ENCODE data around the gene RNGTT. TPM values are rescaled to one million over a fixed set of nuclear protein-coding genes. Genes with fewer than 3 reads are reported as not detected.

The RNGTT gene
- total RNA-seq, 1 donor from 2014 or later: 11.4 TPM

- ATAC-seq: no peak
- DNase-seq: no peak
- no peak for TF ChIP-seq CTCF (IDR thresholded peaks at IDR 0.05)
- Histone ChIP-seq H3K9me3 (peaks cover 7% of the 10 kb centered on the region), H3K4me3 (no peak overlapping the region), H3K36me3 (no peaks in the 10 kb centered on the region), H3K27ac (no peak overlapping the region), H3K27me3 (ENCODE audit: low read depth) (peaks cover 15% of the 10 kb centered on the region), H3K4me1 (no peaks in the 10 kb centered on the region)
- intact Hi-C loops (cut with DNase I): no loop called here
Measured at GRCh38 chr6:88586371-88587149, 376.9 kb downstream of the RNGTT start.

DNA sequence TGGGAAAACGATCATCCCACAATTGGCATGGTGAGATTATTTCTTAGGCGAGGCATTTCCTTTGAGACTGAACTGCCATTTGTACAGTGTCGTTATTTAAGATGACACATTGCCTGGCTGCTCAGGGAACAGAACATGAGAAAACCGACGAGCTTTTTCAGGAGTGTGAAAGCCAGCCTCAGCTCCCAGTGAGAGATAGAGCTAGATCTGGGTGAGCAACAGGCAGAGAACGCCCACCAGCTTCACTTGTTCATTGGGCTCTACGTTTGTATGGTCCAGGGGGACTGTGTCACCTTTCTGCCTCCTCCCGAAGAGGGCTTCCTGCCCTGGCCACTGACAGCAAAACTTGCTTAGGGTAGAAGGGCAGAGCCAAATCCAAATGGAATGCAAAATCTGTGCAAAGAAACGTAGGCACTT is 378.1 kb downstream of the RNGTT start:
- no peaks in the 10 kb centered on the region for H3K4me1 ChIP-seq
- no peak for DNase-seq

DNA sequence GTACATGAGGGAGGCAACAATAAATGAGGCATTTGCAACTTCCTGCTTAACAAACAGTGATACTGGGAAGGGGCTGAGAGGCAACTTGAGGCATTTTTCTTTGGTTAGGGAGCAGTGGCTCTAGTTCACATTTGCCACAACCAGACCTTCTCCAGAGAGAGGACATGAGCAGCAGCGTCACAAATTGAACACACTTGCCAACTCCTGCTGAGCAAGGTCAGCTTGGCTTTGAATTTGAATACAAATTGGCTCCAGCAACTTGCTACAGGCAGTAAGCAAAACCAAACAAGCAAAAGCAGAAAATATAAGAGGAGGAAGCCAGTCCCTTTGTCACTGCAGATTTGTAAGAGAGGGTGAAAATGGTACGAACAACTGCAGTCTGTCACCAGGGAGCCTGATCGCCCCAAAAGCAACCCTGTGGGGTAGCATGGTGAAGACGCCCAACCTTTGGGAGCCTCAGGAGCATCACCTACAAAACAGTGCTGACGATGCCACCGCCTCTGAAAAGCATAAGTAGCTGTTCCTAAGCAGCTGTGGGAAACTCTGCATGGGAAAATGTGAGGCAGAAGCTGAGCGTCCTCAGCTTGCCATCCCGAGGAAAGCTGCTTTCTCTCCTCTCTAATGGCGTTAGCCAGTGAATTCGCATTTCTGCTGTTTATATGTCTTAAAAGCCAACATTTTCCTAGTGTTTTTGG is 378.7 kb downstream of the RNGTT start:
- Histone ChIP-seq H3K36me3 (no peaks in the 10 kb centered on the region), H3K4me3 (no peak overlapping the region), H3K9me3 (peaks cover 7% of the 10 kb centered on the region), H3K27me3 (ENCODE audit: low read depth) (peaks cover 15% of the 10 kb centered on the region), H3K4me1 (no peaks in the 10 kb centered on the region), H3K27ac (no peak overlapping the region)
- no peak for TF ChIP-seq CTCF (IDR thresholded peaks at IDR 0.05)
- intact Hi-C loops (cut with DNase I): no loop called here
- DNase-seq (no peak), ATAC-seq (no peak)

More for the DNA sequence above, 378.1 kb downstream of the RNGTT start:
- Histone ChIP-seq H3K9me3 (peaks cover 7% of the 10 kb centered on the region), H3K4me3 (no peak overlapping the region), H3K27ac (no peak overlapping the region), H3K27me3 (ENCODE audit: low read depth) (peaks cover 15% of the 10 kb centered on the region), H3K36me3 (no peaks in the 10 kb centered on the region)
- intact Hi-C loops (cut with DNase I): no loop called here
- TF ChIP-seq CTCF (IDR thresholded peaks at IDR 0.05): no peak
- ATAC-seq: no peak

DNA sequence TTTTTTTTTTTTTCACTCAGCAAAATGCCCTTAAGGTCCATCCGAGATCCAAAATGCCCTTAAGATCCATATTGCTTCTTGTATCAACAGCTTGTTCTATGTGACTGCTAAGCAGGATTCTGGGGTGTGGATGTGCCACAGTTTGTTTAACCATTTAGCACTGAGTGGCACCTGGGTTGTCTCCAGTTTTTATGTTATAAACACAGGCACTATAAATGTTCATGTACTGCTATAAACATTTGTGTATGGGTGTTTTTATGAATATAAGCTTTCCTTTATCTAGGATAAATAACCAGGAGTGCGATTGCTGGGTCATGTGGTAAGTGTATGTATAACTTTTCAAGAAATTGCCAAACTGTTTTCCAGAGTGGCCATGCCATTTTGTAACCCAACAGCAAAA is 386.0 kb downstream of the RNGTT start:
- Histone ChIP-seq H3K4me3 (no peak overlapping the region), H3K36me3 (no peaks in the 10 kb centered on the region), H3K27me3 (ENCODE audit: low read depth) (no peaks in the 10 kb centered on the region), H3K27ac (no peak overlapping the region), H3K4me1 (no peaks in the 10 kb centered on the region), H3K9me3 (peaks cover 5% of the 10 kb centered on the region)
- intact Hi-C loops (cut with DNase I): no loop called here
- ATAC-seq (no peak), DNase-seq (no peak)
- no peak for TF ChIP-seq CTCF (IDR thresholded peaks at IDR 0.05)

- no peaks in the 10 kb centered on the region for H3K4me1 ChIP-seq
- no peak for TF ChIP-seq CTCF (IDR thresholded peaks at IDR 0.05)
- no peaks in the 10 kb centered on the region for H3K27me3 ChIP-seq (ENCODE audit: low read depth)
- intact Hi-C loops (cut with DNase I): no loop called here
- no peak overlapping the region for H3K27ac ChIP-seq
- no peaks in the 10 kb centered on the region for H3K36me3 ChIP-seq
- ATAC-seq (no peak), DNase-seq (no peak)
- H3K9me3 ChIP-seq: no peaks in the 10 kb centered on the region
- no peak overlapping the region for H3K4me3 ChIP-seq
Measured at GRCh38 chr6:88575536-88575935, 387.9 kb downstream of the RNGTT start.
